HepG2 (cell line): ENCODE measurements around the gene FBXO9. TPM values are rescaled to one million over a fixed set of nuclear protein-coding genes. Genes with fewer than 3 reads are reported as not detected.
A peak's percentile ranks its signal among the peaks of the same experiment; 100 is the strongest.

Source experiments
- ATAC-seq: fragments of 200-7000 bp; cut with Tn5 transposase; 3 replicates; pipeline ENCODE4 v1.9.1; 2020; ENCODE audit warnings: mild to moderate bottlenecking, moderate library complexity
- BruUV-seq: library from RNA; stranded (reverse); fragments of 400-500 nt; replicated peaks from 2 replicates; lab custom pipeline; 2021; lab: Mats Ljungman, UMichigan
- CTCF ChIA-PET: fragments of 300-600 bp; formaldehyde crosslinking; extraction: SDS; loops from one replicate; lab custom pipeline; 2021; ENCODE audit warnings: low total read pairs, inconsistent platforms, low intra/inter-chr PET ratio; lab: Yijun Ruan, JAX
- POLR2A ChIA-PET: fragments of 350-600 bp; sonication (Branson Sonifier 250); formaldehyde crosslinking; loops from one replicate; lab custom pipeline; 2020; ENCODE audit warnings: antibody characterized with exemption, inconsistent platforms; lab: Yijun Ruan, JAX
- DNase-seq: peaks from one replicate; pipeline ENCODE4 v3.0.0-alpha.2; 2015; ENCODE audit warnings: low spot score
- FAIRE-seq: peaks from 3 replicates; lab custom pipeline; 2011; peaks lifted over from hg19 to GRCh38; lab: Jason Lieb, UNC
- H2AFZ ChIP-seq: one replicate; pipeline ENCODE4 v1.6.1; 2011; ENCODE audit warnings: low read length, inconsistent platforms
- H3K27ac ChIP-seq: fragments of 300-600 bp; 3 replicates; pipeline ENCODE4 v1.8.0; 2011; ENCODE audit warnings: mixed run types, mild to moderate bottlenecking, mixed read lengths, low read length, inconsistent platforms; ENCODE audit not compliant: insufficient read depth; ENCODE audit errors: extremely low read length
- H3K27me3 ChIP-seq, 2 experiments: fragments of 200-600 bp in 1 of 2; 2 replicates in 1 of 2; 3 replicates in 1 of 2; pipeline versions ENCODE4 v1.6.0 to v1.8.0; 2011; ENCODE audit warnings: low read length in 2 of 2, mild to moderate bottlenecking in 2 of 2, moderate library complexity in 2 of 2, inconsistent platforms in 1 of 2; ENCODE audit not compliant: insufficient read depth in 2 of 2, control insufficient read depth in 1 of 2
- H3K36me3 ChIP-seq, 2 experiments: fragments of 200-600 bp in 1 of 2; replicated peaks in 1 of 2; 2 replicates in 1 of 2; 3 replicates in 1 of 2; pipeline versions ENCODE4 v1.5.1 to v1.8.0; 2011; ENCODE audit warnings: low read length in 2 of 2, inconsistent platforms in 1 of 2; ENCODE audit not compliant: insufficient read depth in 2 of 2, control insufficient read depth in 1 of 2
- H3K4me1 ChIP-seq: 2 replicates; pipeline ENCODE4 v1.5.1; 2012; ENCODE audit warnings: low read length, inconsistent platforms; ENCODE audit not compliant: insufficient read depth
- H3K4me2 ChIP-seq: 2 replicates; pipeline ENCODE4 v1.6.0; 2011; ENCODE audit warnings: low read depth, low read length, inconsistent platforms
- H3K4me3 ChIP-seq, 3 experiments: fragments of 200-600 bp in 1 of 3; sonication (generic), shearing (Covaris generic) in 1 of 3; replicated peaks in 1 of 3; 2 replicates each; pipeline ENCODE4 v1.5.1; 2011 to 2016; ENCODE audit warnings: low read length in 3 of 3, inconsistent platforms in 2 of 3, low read depth in 2 of 3, mild to moderate bottlenecking in 2 of 3, control low read depth in 1 of 3, mixed read lengths in 1 of 3; ENCODE audit not compliant: insufficient read depth in 1 of 3
- H3K79me2 ChIP-seq: one replicate; pipeline ENCODE4 v1.6.1; 2011; ENCODE audit warnings: low read length, inconsistent platforms; ENCODE audit not compliant: insufficient read depth
- H3K9ac ChIP-seq: 2 replicates; pipeline ENCODE4 v1.6.0; 2011; ENCODE audit warnings: mild to moderate bottlenecking, low read depth, low read length, inconsistent platforms; ENCODE audit not compliant: insufficient read depth
- H3K9me3 ChIP-seq: 2 replicates; pipeline ENCODE4 v1.5.1; 2012; ENCODE audit warnings: mild to moderate bottlenecking, low read length
- H4K20me1 ChIP-seq: 2 replicates; pipeline ENCODE4 v1.6.0; 2011; ENCODE audit warnings: inconsistent platforms, mild to moderate bottlenecking, low read length, moderate library complexity; ENCODE audit not compliant: insufficient read depth
- ATF2 ChIP-seq: sonication (generic); formaldehyde crosslinking; IDR thresholded peaks from 2 replicates; pipeline ENCODE4 v1.4.0; 2020; ENCODE audit warnings: missing genetic modification reagents
- CTCF ChIP-seq: sonication (generic); formaldehyde crosslinking; IDR thresholded peaks from 2 replicates; pipeline ENCODE4 v1.5.0; 2020; ENCODE audit warnings: mild to moderate bottlenecking, missing genetic modification reagents, moderate library complexity
- ETV6 ChIP-seq: sonication (generic); formaldehyde crosslinking; conservative IDR thresholded peaks from 2 replicates; pipeline ENCODE4 v1.4.0; 2020; ENCODE audit warnings: missing genetic modification reagents
- GTF3A ChIP-seq: sonication (generic); formaldehyde crosslinking; conservative IDR thresholded peaks from 2 replicates; pipeline ENCODE4 v1.4.0; 2020; ENCODE audit warnings: mild to moderate bottlenecking, missing genetic modification reagents
- HOMEZ ChIP-seq: IDR thresholded peaks from 2 replicates; pipeline ENCODE4 v1.6.1; 2016; ENCODE audit warnings: low read depth
- KAT7 ChIP-seq: IDR thresholded peaks from 2 replicates; pipeline ENCODE4 v1.6.1; 2018; ENCODE audit warnings: borderline replicate concordance, missing compliant biosample characterization
- MIER2 ChIP-seq: IDR thresholded peaks from 2 replicates; pipeline ENCODE4 v1.6.1; 2016; ENCODE audit warnings: missing biosample characterization, missing genetic modification reagents
- NR3C1 ChIP-seq: sonication (generic); formaldehyde crosslinking; IDR thresholded peaks from 2 replicates; pipeline ENCODE4 v1.4.0; 2020; ENCODE audit warnings: missing genetic modification reagents
- RAD21 ChIP-seq: fragments of 450-650 bp; formaldehyde crosslinking; IDR thresholded peaks from 2 replicates; pipeline ENCODE4 v1.5.0; 2020; ENCODE audit warnings: mild to moderate bottlenecking
- RBAK ChIP-seq: sonication (generic); formaldehyde crosslinking; IDR thresholded peaks from 2 replicates; pipeline ENCODE4 v1.5.1; 2020; ENCODE audit warnings: mild to moderate bottlenecking, missing genetic modification reagents
- RFX5 ChIP-seq: IDR thresholded peaks from 2 replicates; pipeline ENCODE4 v1.6.1; 2011; ENCODE audit warnings: low read depth, low read length, improper control_type of control experiment
- SMAD3 ChIP-seq: sonication (generic); formaldehyde crosslinking; IDR thresholded peaks from 2 replicates; pipeline ENCODE4 v1.4.0; 2020; ENCODE audit warnings: missing genetic modification reagents
- SMC3 ChIP-seq: IDR thresholded peaks from 2 replicates; pipeline ENCODE4 v1.6.1; 2011; ENCODE audit warnings: low read length, improper control_type of control experiment
- STAG1 ChIP-seq: sonication (generic); formaldehyde crosslinking; IDR thresholded peaks from 2 replicates; pipeline ENCODE4 v1.4.0; 2020; ENCODE audit warnings: missing genetic modification reagents
- TOPORS ChIP-seq: sonication (generic); formaldehyde crosslinking; IDR thresholded peaks from 2 replicates; pipeline ENCODE4 v1.8.0; 2023; ENCODE audit warnings: mild to moderate bottlenecking, missing genetic modification reagents
- TRIM24 ChIP-seq: sonication (generic); formaldehyde crosslinking; IDR thresholded peaks from 2 replicates; pipeline ENCODE4 v1.8.0; 2022; ENCODE audit warnings: mild to moderate bottlenecking, missing genetic modification reagents
- ZBTB7A ChIP-seq: sonication (generic); formaldehyde crosslinking; IDR thresholded peaks from 2 replicates; pipeline ENCODE4 v1.8.0; 2022; ENCODE audit warnings: mild to moderate bottlenecking, missing genetic modification reagents
- ZBTB7B ChIP-seq: sonication (generic); formaldehyde crosslinking; IDR thresholded peaks from 2 replicates; pipeline ENCODE4 v1.4.0; 2020; ENCODE audit warnings: missing genetic modification reagents
- ZBTB8A ChIP-seq: sonication (generic); formaldehyde crosslinking; IDR thresholded peaks from 2 replicates; pipeline ENCODE4 v1.4.0; 2020; ENCODE audit warnings: mild to moderate bottlenecking, low read depth, missing genetic modification reagents, borderline replicate concordance
- ZFP1 ChIP-seq: IDR thresholded peaks from 2 replicates; pipeline ENCODE4 v1.6.1; 2016
- ZKSCAN1 ChIP-seq: fragments of 150-350 bp; IDR thresholded peaks from 2 replicates; pipeline ENCODE4 v1.6.1; 2014; ENCODE audit warnings: low read length
- ZNF672 ChIP-seq: sonication (generic); formaldehyde crosslinking; IDR thresholded peaks from 2 replicates; pipeline ENCODE4 v1.8.1; 2022; ENCODE audit warnings: missing genetic modification reagents
- ZNF772 ChIP-seq: sonication (generic); formaldehyde crosslinking; IDR thresholded peaks from 2 replicates; pipeline ENCODE4 v1.5.0; 2020; ENCODE audit warnings: mild to moderate bottlenecking, missing genetic modification reagents
- ZNF777 ChIP-seq: sonication (generic); formaldehyde crosslinking; IDR thresholded peaks from 2 replicates; pipeline ENCODE4 v1.4.0; 2020; ENCODE audit warnings: missing genetic modification reagents
- WGBS: methylation state at CpG from one replicate; pipeline ENCODE4 v1.1.6; 2017; ENCODE audit warnings: low lambda C conversion rate; 5-methylcytosine and 5-hydroxymethylcytosine counted together
- in situ Hi-C: cut with HindIII; loops from 2 replicates; pipeline ENCODE4 v1.10.0; 2017; ENCODE audit warnings: low pct_unique_long_range_greater_than_20kb; ENCODE audit not compliant: extremely low pct_ligation_motif_present
- intact Hi-C: fragments of 100-400 bp; cut with micrococcal nuclease; formaldehyde crosslinking; loops from one replicate; pipeline ENCODE4 v1.10.0; 2022; ENCODE audit not compliant: unreplicated experiment
- polyA plus RNA-seq, 8 experiments: library from polyadenylated mRNA; depleted of rRNA in 3 of 8; stranded (reverse) in 7 of 8; unstranded in 1 of 8; fragments of >200 nt; fragmentation: Illumina TruSeq in 4 of 8; extraction: Trizol in 4 of 8; gene quantifications; 2 replicates each; pipeline versions ENCODE4 v1.2.1 to v1.2.3, GENCODE V29; 2011 to 2016; ENCODE audit warnings: low read depth in 4 of 8, missing spikeins in 1 of 8, mixed read lengths in 1 of 8; ENCODE audit not compliant: insufficient read depth in 1 of 8
- total RNA-seq, 5 experiments: library from RNA; depleted of rRNA; stranded (reverse); fragments of >200 nt; fragmentation: Illumina TruSeq; extraction: Trizol; gene quantifications; 2 replicates each; pipeline ENCODE4 v1.2.3, GENCODE V29; 2016; ENCODE audit warnings: low read depth in 1 of 5

The FBXO9 gene
- total and polyA plus RNA-seq, 2 of the 13 experiments (the other 11 are each of a cell fraction or from before 2014, with no cell fraction given), result 64.3 to 98.4 TPM

- Histone ChIP-seq H3K9ac (no peak overlapping the region), H3K27me3 (no peaks in the 10 kb centered on the region), H3K4me1 (peaks cover 10% of the 10 kb centered on the region; the same call in 1 of the 2 replicates), H3K79me2 (no peaks in the 10 kb centered on the region), H3K4me3 (no peak overlapping the region), H3K9me3 (no peaks in the 10 kb centered on the region), H3K36me3 (peaks cover 2 to 10% of the 10 kb centered on the region in 2 experiments; a peak in 4 of 5 replicates), H3K4me2 (no peak overlapping the region), H3K27ac (no peak overlapping the region), H2AFZ (no peak overlapping the region), H4K20me1 (no peaks in the 10 kb centered on the region)
- DNase-seq (peak; percentile 74), ATAC-seq (peak; percentile 83), FAIRE-seq (no peak)
- in situ Hi-C loops, result loop anchor here (5.0 kb wide), 3 partner anchors 63 to 378 kb away; no protein-coding TSS in a partner anchor
- intact Hi-C loops, result loop anchor here (1.0 to 2.0 kb wide), 5 partner anchors 55 to 380 kb away; no protein-coding TSS in a partner anchor
- CTCF ChIA-PET, result interaction anchor here (1.0 to 3.6 kb wide), 3 partner anchors 16 to 381 kb away, joined by 3 to 28 read pairs (median 9); no protein-coding TSS in a partner anchor
- POLR2A ChIA-PET, result no interaction called here
- no TSS peak for BruUV-seq
- WGBS, result 86% methylated on average over 3 of the region's 3 CpGs
- TF ChIP-seq ZNF772 (CRISPR knock-in tag), result no peak
- TF ChIP-seq ZNF777 (CRISPR knock-in tag), result no peak
- no peak for TF ChIP-seq ATF2
- no peak for TF ChIP-seq ZBTB7A (CRISPR knock-in tag)
- no peak for TF ChIP-seq KAT7 (CRISPR knock-in tag)
- no peak for TF ChIP-seq ZKSCAN1
- TF ChIP-seq ZFP1, result no peak
- peak; percentile 71 for TF ChIP-seq CTCF (CRISPR knock-in tag)
- peak; percentile 87 for TF ChIP-seq STAG1 (CRISPR knock-in tag)
- TF ChIP-seq SMC3, result peak; percentile 74
- no peak for TF ChIP-seq NR3C1 (CRISPR knock-in tag)
- TF ChIP-seq RBAK (CRISPR knock-in tag), result no peak
- TF ChIP-seq MIER2 (CRISPR knock-in tag), result no peak
- TF ChIP-seq ETV6, result no peak
- no peak for TF ChIP-seq RFX5
- peak; percentile 16; the same call in 1 of the 2 replicates for TF ChIP-seq SMAD3 (CRISPR knock-in tag)
- no peak for TF ChIP-seq GTF3A (CRISPR knock-in tag)
- no peak for TF ChIP-seq ZBTB8A
- TF ChIP-seq ZBTB7B, result no peak
- no peak for TF ChIP-seq ZNF672 (CRISPR knock-in tag)
- TF ChIP-seq TRIM24 (CRISPR knock-in tag), result no peak
- no peak for TF ChIP-seq HOMEZ (CRISPR knock-in tag)
- TF ChIP-seq TOPORS, result no peak
- TF ChIP-seq RAD21, result peak; percentile 36; the same call in 1 of the 2 replicates
These were observed 38.9 kb downstream of the FBXO9 start for GRCh38 chr6:53103993-53104675.
